Keratinocyte (primary cell): ENCODE results near the gene MTSS2. TPM values are rescaled to one million over a fixed set of nuclear protein-coding genes. Genes with fewer than 3 reads are reported as not detected.

Source experiments
- DNase-seq: peaks from one replicate; pipeline ENCODE4 v3.0.0-alpha.2; 2011; ENCODE audit warnings: low read depth, missing footprints, low spot score
- FAIRE-seq: peaks from 2 replicates; lab custom pipeline; 2011; peaks lifted over from hg19 to GRCh38; lab: Jason Lieb, UNC
- H2AFZ ChIP-seq: 2 replicates; pipeline ENCODE4 v1.6.0; 2012; ENCODE audit warnings: low read length, control low read depth, inconsistent platforms; ENCODE audit not compliant: control insufficient read depth
- H3K27ac ChIP-seq: 2 replicates; pipeline ENCODE4 v1.5.1; 2011; ENCODE audit warnings: low read length; ENCODE audit not compliant: control insufficient read depth, insufficient read depth
- H3K27me3 ChIP-seq: 3 replicates; pipeline ENCODE4 v1.6.0; 2011; ENCODE audit warnings: low read length; ENCODE audit not compliant: control insufficient read depth, insufficient read depth; ENCODE audit errors: extremely low read depth
- H3K36me3 ChIP-seq, 2 experiments: 2 replicates in 1 of 2; 3 replicates in 1 of 2; pipeline ENCODE4 v1.5.1; 2011; ENCODE audit warnings: low read length in 2 of 2, mild to moderate bottlenecking in 1 of 2; ENCODE audit not compliant: control insufficient read depth in 2 of 2, insufficient read depth in 2 of 2; ENCODE audit errors: extremely low read depth in 1 of 2
- H3K4me1 ChIP-seq: 3 replicates; pipeline ENCODE4 v1.5.1; 2011; ENCODE audit warnings: low read length; ENCODE audit not compliant: control insufficient read depth, insufficient read depth; ENCODE audit errors: extremely low read depth
- H3K4me2 ChIP-seq: 3 replicates; pipeline ENCODE4 v1.6.0; 2011; ENCODE audit warnings: low read depth, low read length; ENCODE audit not compliant: control insufficient read depth, insufficient read depth; ENCODE audit errors: extremely low read depth
- H3K4me3 ChIP-seq, 3 experiments: fragments of 200-600 bp in 1 of 3; sonication (generic) in 1 of 3; 2 replicates in 2 of 3; 3 replicates in 1 of 3; pipeline ENCODE4 v1.5.1; 2011 to 2016; ENCODE audit warnings: low read length in 3 of 3, mild to moderate bottlenecking in 3 of 3, control low read depth in 2 of 3, inconsistent platforms in 1 of 3, low read depth in 1 of 3, mixed read lengths in 1 of 3, mixed run types in 1 of 3, moderate library complexity in 1 of 3; ENCODE audit not compliant: control insufficient read depth in 2 of 3, insufficient read depth in 2 of 3; ENCODE audit errors: extremely low read depth in 1 of 3
- H3K79me2 ChIP-seq: 2 replicates; pipeline ENCODE4 v1.6.0; 2012; ENCODE audit warnings: low read length; ENCODE audit not compliant: control insufficient read depth, insufficient read depth
- H3K9ac ChIP-seq: 3 replicates; pipeline ENCODE4 v1.6.0; 2011; ENCODE audit warnings: low read length; ENCODE audit not compliant: control insufficient read depth, insufficient read depth; ENCODE audit errors: extremely low read depth
- H3K9me1 ChIP-seq: 3 replicates; pipeline ENCODE4 v1.6.0; 2011; ENCODE audit warnings: low read length; ENCODE audit not compliant: control insufficient read depth, insufficient read depth; ENCODE audit errors: extremely low read depth
- H3K9me3 ChIP-seq: 2 replicates; pipeline ENCODE4 v1.5.1; 2012; ENCODE audit warnings: low read depth, low read length; ENCODE audit not compliant: control insufficient read depth
- H4K20me1 ChIP-seq: 3 replicates; pipeline ENCODE4 v1.6.0; 2011; ENCODE audit warnings: low read length; ENCODE audit not compliant: control insufficient read depth, insufficient read depth; ENCODE audit errors: extremely low read depth
- EZH2 ChIP-seq: IDR thresholded peaks from one replicate; pipeline ENCODE4 v1.6.1; 2012; ENCODE audit warnings: inconsistent platforms, mild to moderate bottlenecking, low read length, moderate library complexity
- dilution Hi-C: fragments of 300-500 bp; cut with MboI; formaldehyde crosslinking; loops from one replicate; pipeline ENCODE4 v1.7.0; 2020; ENCODE audit warnings: low sequenced_read_pairs; ENCODE audit not compliant: extremely low pct_ligation_motif_present
- polyA plus RNA-seq, 5 experiments: library from polyadenylated mRNA; depleted of rRNA in 3 of 5; stranded (reverse) in 3 of 5; stranded (forward) in 1 of 5; unstranded in 1 of 5; fragments of >200 nt; gene quantifications; 1 replicate in 1 of 5; 2 replicates in 3 of 5; 3 replicates in 1 of 5; pipeline versions ENCODE4 v1.2.1 to v1.2.3, GENCODE V29; 2011 to 2012; ENCODE audit warnings: missing spikeins in 2 of 5, low read depth in 1 of 5, low replicate concordance in 1 of 5
- TF ChIP-seq, protein P1 (sequence below), 3 experiments: IDR thresholded peaks in 1 of 3; conservative IDR thresholded peaks in 1 of 3; optimal IDR thresholded peaks in 1 of 3; 2 replicates in 2 of 3; 3 replicates in 1 of 3; pipeline versions ENCODE3 to v1.5.1; 2011; ENCODE audit warnings: low read length in 3 of 3, mild to moderate bottlenecking in 3 of 3, moderate library complexity in 2 of 3, control low read depth in 1 of 3, inconsistent platforms in 1 of 3; ENCODE audit not compliant: insufficient read depth in 2 of 3; ENCODE audit errors: extremely low read depth in 1 of 3

Gene MTSS2
- polyA plus RNA-seq, 1 donor (not counting 4 experiments of a cell fraction or from before 2014, with no cell fraction given) = 13.3 TPM

DNA sequence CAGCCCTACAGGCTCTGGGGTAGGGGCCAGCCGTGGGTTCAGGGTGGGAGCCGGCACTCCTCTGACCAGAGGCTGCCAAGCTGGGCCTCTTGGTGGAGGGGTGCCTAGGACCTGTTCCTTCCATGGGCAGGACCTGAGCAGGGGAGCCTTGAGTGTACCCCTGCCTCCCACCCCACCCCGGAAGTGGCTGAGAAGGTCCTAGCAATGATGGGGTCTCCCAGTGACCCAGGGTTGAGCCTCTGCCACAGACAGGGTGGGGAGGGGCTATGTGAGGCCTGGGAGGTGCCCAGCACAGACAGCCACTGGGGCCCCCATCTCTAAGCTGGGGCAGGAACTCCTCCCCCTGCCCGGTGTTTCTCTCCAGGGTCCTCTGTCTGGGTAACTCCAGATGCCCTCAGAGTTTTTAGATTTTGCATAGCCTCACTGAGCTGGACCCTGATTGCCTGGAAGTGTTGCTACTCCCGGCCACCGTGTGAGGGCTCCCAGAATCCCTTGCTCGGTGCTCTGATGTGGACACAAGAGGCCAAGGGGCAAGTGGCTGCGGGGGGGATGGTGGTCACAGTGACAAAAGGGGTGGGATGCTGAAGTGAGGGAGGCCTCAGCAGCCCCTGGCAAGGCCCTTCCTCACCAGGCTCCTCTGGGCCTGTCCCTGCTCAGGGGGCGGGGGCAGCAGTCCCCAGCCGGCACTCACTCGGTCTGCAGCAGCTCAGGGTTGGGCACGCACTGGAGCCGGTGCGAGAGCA lies 6.4 kb upstream of the MTSS2 start:
- H2AFZ ChIP-seq = no peak overlapping the region
- no peak overlapping the region for H3K4me3 ChIP-seq
- H3K27me3 ChIP-seq = no peaks in the 10 kb centered on the region
- no peak overlapping the region for H3K9ac ChIP-seq
- H3K79me2 ChIP-seq = no peaks in the 10 kb centered on the region
- no peak overlapping the region for H3K4me2 ChIP-seq
- no peak for FAIRE-seq
- TF ChIP-seq, protein P1, sequence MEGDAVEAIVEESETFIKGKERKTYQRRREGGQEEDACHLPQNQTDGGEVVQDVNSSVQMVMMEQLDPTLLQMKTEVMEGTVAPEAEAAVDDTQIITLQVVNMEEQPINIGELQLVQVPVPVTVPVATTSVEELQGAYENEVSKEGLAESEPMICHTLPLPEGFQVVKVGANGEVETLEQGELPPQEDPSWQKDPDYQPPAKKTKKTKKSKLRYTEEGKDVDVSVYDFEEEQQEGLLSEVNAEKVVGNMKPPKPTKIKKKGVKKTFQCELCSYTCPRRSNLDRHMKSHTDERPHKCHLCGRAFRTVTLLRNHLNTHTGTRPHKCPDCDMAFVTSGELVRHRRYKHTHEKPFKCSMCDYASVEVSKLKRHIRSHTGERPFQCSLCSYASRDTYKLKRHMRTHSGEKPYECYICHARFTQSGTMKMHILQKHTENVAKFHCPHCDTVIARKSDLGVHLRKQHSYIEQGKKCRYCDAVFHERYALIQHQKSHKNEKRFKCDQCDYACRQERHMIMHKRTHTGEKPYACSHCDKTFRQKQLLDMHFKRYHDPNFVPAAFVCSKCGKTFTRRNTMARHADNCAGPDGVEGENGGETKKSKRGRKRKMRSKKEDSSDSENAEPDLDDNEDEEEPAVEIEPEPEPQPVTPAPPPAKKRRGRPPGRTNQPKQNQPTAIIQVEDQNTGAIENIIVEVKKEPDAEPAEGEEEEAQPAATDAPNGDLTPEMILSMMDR (optimal IDR thresholded peaks at IDR 0.05 in 1 of 3, IDR thresholded peaks at IDR 0.05 in 1 of 3, conservative IDR thresholded peaks at IDR 0.05 in 1 of 3; ENCODE audit: extremely low read depth in 1 of 3, insufficient read depth in 2 of 3, low read length in 3 of 3) = no peak
- TF ChIP-seq EZH2 = no peak
- no peak overlapping the region for H3K27ac ChIP-seq
- no peak for DNase-seq
- H4K20me1 ChIP-seq = no peaks in the 10 kb centered on the region
- H3K36me3 ChIP-seq = no peaks in the 10 kb centered on the region
- H3K4me1 ChIP-seq = peaks cover 52% of the 10 kb centered on the region
- no peaks in the 10 kb centered on the region for H3K9me3 ChIP-seq
- H3K9me1 ChIP-seq = no peaks in the 10 kb centered on the region
- dilution Hi-C loops = no loop called here

DNA sequence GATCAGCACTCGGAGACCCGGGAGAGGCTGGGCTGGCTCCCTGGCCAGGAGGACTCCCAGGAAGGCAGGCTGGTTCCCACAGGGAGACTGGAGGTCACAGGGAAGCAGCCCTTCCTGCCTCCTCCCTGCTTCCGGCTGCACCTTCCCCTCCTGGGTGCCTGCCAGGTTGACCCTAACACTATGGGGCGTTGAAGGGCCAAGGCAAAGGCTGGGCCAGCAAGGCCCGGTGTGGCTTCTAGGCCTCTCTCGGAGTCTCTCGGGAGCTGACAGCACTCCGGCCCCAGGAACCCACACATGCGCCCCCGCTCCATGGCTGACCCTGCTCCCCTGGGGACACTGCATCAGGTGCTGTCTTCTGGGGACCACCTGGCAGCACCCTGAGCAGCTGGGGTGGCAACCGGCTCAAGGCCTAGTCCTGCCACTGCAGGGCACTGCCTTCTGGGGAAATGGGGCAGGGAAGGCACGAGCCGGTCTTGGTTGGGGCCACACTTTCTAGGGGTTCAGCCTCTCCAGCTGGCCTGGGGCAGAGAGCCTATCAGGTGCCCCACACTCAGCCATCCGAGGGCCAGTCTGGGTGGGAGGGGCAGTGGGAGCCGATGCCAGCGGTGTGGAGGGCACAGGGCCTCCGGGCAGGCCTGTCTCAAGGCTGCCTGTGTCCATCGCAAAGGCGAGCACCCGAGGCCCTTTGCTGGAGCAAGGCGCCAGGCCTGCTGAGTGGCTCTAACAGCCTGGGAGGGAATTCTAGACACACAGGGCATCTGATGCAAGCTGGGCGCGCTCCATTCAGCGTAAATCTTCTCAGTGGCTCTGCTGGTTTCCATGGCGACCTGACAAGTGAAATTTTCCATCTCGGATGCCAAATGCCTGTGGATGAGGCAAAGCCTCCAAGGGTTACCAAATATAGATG lies 5.6 kb upstream of the MTSS2 start:
- Histone ChIP-seq H3K27me3 (no peaks in the 10 kb centered on the region), H3K27ac (no peak overlapping the region), H4K20me1 (no peaks in the 10 kb centered on the region), H2AFZ (no peak overlapping the region), H3K79me2 (no peaks in the 10 kb centered on the region), H3K9me3 (no peaks in the 10 kb centered on the region), H3K36me3 (no peaks in the 10 kb centered on the region), H3K9ac (no peak overlapping the region), H3K9me1 (no peaks in the 10 kb centered on the region), H3K4me1 (peaks cover 51% of the 10 kb centered on the region), H3K4me3 (no peak overlapping the region), H3K4me2 (no peak overlapping the region)
- DNase-seq (no peak), FAIRE-seq (no peak)
- dilution Hi-C loops = no loop called here
- TF ChIP-seq, protein P1 (optimal IDR thresholded peaks at IDR 0.05 in 1 of 3, IDR thresholded peaks at IDR 0.05 in 1 of 3, conservative IDR thresholded peaks at IDR 0.05 in 1 of 3; ENCODE audit: extremely low read depth in 1 of 3, insufficient read depth in 2 of 3, low read length in 3 of 3) = no peak
- TF ChIP-seq EZH2 = no peak
